Measurements from ENCODE around the gene TBC1D16.

TBC1D16 gene

DNA sequence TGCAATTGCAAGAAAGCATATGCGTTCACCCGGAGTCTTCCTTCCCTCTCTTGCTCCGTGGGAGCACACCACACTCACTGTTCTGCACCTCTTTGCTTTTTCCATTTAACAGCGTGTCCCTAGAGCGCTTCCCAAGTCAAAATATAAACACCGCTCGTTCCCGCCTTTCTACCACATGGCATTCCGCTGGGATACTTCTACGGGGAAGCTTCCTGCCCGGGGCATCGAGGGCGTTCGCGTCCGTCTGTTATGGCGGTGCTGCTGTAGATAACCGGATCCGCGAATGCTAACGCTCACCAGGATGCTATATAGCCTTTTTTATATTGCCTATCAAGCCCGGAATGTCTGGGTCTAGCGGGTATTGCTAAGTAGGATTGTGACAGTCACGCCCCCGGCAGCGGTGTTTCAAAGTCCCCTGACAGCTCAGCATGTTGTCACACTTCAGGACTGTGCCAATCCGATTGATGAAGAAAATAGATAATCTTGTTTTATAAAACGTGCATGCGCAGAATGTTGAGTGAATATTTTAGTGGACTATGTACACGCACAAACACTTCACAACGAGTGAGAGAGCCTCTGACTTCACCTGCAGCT, 31.8 kb upstream of the TBC1D16 start:
- H3K4me3 ChIP-seq (ENCODE audit: low read length) = no peak overlapping the region

DNA sequence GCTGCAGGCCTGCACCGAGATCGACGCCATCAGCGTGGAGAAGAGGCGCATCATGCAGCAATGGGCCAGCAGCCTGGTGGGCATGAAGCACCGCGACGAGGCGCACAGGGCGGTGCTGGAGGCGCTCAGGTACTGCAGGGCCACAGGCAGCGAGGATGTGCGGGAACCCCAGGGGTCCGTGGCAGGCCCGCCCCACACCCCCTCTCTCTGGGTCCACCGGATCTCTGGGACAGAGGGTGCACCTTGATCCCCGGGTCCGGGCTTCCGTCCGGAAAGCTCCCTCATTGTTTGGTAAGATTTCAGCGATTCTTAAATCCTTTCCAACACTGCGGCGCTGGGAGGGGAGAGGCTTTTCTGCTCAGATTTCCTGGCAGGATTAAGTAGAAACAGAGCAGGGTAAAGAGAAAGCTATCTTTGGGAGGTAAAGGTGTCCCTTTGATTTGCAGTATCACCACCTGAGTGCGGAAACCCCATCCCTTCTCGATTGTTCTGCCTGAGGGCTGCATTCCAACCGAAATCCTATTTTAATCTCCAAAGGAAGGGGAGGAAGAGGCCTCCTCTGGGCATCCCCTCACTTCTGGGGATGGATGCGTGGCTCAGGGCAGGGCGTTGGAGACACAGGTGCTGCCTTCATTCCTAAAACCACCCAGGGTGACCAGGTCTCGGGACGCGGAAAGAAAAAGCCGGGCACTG, 30.0 kb upstream of the TBC1D16 start:
- peaks cover 40% of the 10 kb centered on the region for H3K4me1 ChIP-seq (ENCODE audit: control insufficient read depth, insufficient read depth, low read length)
- DNase-seq (ENCODE audit: low read depth) = no peak

More for the DNA sequence above, 31.8 kb upstream of the TBC1D16 start:
- Histone ChIP-seq H3K4me1 (ENCODE audit: control insufficient read depth, insufficient read depth, low read length) (peaks cover 51% of the 10 kb centered on the region), H3K9ac (ENCODE audit: low read length) (no peak overlapping the region), H3K9me3 (ENCODE audit: control insufficient read depth, low read length) (no peaks in the 10 kb centered on the region), H3K36me3 (ENCODE audit: control insufficient read depth, insufficient read depth, low read length, severe bottlenecking) (no peaks in the 10 kb centered on the region), H3K27me3 (replicated peaks; ENCODE audit: control insufficient read depth, insufficient read depth, low read length) (no peaks in the 10 kb centered on the region)
- no peak for DNase-seq (ENCODE audit: low read depth)

DNA sequence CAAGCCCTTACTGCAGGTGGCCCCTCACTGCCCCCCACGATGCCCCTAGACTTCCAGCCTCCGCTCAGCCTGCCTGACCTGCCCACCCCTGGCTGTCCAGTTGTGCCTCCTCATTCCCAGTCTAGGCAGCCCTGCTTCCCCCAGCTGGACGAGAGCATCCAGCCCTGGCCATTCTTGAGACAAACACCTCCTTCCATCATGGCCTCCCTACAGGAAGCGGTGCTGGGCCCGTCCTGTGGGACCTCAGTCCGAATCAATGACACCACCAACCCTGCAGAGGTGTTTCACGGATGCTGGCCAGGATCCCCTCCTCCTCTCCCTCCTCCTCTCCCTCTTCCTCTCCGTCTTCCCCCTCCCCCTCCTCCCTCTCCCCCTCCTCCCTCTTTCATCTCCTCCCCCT, 29.0 kb upstream of the TBC1D16 start:
- H3K4me3 ChIP-seq (ENCODE audit: low read length) = no peak overlapping the region
- H3K27me3 ChIP-seq (replicated peaks; ENCODE audit: control insufficient read depth, insufficient read depth, low read length) = no peaks in the 10 kb centered on the region
- H3K36me3 ChIP-seq (ENCODE audit: control insufficient read depth, insufficient read depth, low read length, severe bottlenecking) = no peaks in the 10 kb centered on the region
- H3K4me1 ChIP-seq (ENCODE audit: control insufficient read depth, insufficient read depth, low read length) = peaks cover 32% of the 10 kb centered on the region
- no peaks in the 10 kb centered on the region for H3K9me3 ChIP-seq (ENCODE audit: control insufficient read depth, low read length)
- no peak for DNase-seq (ENCODE audit: low read depth)
- H3K9ac ChIP-seq (ENCODE audit: low read length) = no peak overlapping the region

More for the DNA sequence above, 30.0 kb upstream of the TBC1D16 start:
- Histone ChIP-seq H3K4me3 (ENCODE audit: low read length) (no peak overlapping the region), H3K9ac (ENCODE audit: low read length) (no peak overlapping the region), H3K9me3 (ENCODE audit: control insufficient read depth, low read length) (no peaks in the 10 kb centered on the region), H3K36me3 (ENCODE audit: control insufficient read depth, insufficient read depth, low read length, severe bottlenecking) (no peaks in the 10 kb centered on the region), H3K27me3 (replicated peaks; ENCODE audit: control insufficient read depth, insufficient read depth, low read length) (no peaks in the 10 kb centered on the region)

DNA sequence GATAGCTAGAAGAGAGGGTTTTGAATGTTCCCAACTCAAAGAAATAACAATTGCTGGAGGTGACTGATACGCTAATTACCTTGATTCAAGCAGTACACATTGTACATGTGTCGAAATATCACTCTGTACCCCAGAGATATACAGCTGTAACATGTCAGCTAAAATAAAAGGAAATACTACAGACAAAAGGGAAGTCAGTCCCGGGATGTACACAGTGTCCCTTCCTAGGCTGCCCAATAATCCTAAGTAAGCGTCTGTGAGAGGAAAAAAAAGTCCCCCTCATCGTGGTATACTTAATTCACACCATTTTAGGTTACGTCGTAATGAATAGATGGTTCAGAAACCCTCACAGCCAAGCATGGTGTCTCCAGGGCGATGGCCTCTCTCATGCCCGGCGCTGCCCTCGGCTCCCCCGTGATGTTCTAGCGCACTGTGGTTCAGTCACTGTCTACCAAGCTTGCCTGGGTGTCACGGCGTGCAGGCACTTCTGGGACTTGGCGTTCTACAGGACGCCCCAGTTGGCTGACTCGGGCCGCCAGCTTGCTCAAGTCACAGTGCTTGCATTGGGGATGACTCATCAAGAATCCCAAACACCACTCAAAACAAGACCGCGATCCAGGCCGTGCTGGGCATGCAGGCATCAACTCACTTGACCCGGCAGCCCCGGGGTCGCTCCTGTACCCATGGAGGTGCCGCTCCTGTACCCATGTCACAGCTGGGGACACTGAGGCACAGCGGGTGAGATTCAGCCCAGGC, 28.3 kb upstream of the TBC1D16 start:
- Histone ChIP-seq H3K36me3 (ENCODE audit: control insufficient read depth, insufficient read depth, low read length, severe bottlenecking) (peaks cover 1% of the 10 kb centered on the region), H3K4me1 (ENCODE audit: control insufficient read depth, insufficient read depth, low read length) (peaks cover 25% of the 10 kb centered on the region), H3K9ac (ENCODE audit: low read length) (peak overlapping the region; percentile 2), H3K27me3 (replicated peaks; ENCODE audit: control insufficient read depth, insufficient read depth, low read length) (no peaks in the 10 kb centered on the region), H3K4me3 (ENCODE audit: low read length) (no peak overlapping the region), H3K9me3 (ENCODE audit: control insufficient read depth, low read length) (no peaks in the 10 kb centered on the region)
- peak; percentile 9 for DNase-seq (ENCODE audit: low read depth)

DNA sequence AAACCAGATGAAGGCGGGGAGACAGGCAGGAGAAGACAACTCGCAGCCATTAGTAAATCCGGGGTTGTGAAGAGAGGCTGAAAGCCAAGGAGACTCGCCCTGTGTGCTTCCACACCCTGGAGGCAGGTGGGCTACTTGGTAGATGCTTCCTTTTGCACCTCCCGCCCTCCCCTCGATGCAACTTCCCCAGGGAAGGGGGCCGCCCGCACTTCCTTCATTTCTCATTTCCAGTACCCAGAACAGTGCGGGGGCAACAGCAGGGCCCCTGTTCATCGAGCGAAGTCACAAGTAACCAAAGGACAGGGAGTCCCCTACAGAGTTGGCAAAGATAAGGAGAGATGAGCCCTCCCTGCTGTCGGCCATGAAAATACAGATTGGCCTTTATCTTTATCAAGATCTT, 25.7 kb upstream of the TBC1D16 start:
- H3K36me3 ChIP-seq (ENCODE audit: control insufficient read depth, insufficient read depth, low read length, severe bottlenecking) = peaks cover 9% of the 10 kb centered on the region
- no peak overlapping the region for H3K4me3 ChIP-seq (ENCODE audit: low read length)
- no peaks in the 10 kb centered on the region for H3K27me3 ChIP-seq (replicated peaks; ENCODE audit: control insufficient read depth, insufficient read depth, low read length)
- H3K9ac ChIP-seq (ENCODE audit: low read length) = no peak overlapping the region
- H3K9me3 ChIP-seq (ENCODE audit: control insufficient read depth, low read length) = no peaks in the 10 kb centered on the region
- no peak for DNase-seq (ENCODE audit: low read depth)
- peaks cover 16% of the 10 kb centered on the region for H3K4me1 ChIP-seq (ENCODE audit: control insufficient read depth, insufficient read depth, low read length)

DNA sequence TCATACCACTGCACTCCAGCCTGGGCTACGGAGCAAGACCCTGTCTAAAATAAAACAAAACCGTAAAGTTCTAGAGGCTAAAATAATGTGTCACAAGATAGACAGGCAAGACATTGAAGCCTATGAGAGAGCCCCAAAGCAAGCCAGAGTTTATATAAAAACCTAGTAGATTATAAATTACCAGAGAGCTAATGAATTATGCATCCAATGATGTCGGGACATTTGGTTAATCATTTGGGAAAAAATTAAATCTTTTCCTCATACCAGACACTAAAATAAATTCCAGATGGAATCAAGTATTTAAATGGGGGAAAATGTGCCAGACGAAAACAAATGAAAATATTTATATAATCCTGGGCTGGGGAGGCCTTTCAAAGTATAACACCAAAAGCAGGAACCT, 25.0 kb upstream of the TBC1D16 start:
- DNase-seq (ENCODE audit: low read depth) = no peak
- H3K9ac ChIP-seq (ENCODE audit: low read length) = no peak overlapping the region
- peaks cover 16% of the 10 kb centered on the region for H3K4me1 ChIP-seq (ENCODE audit: control insufficient read depth, insufficient read depth, low read length)
- no peaks in the 10 kb centered on the region for H3K27me3 ChIP-seq (replicated peaks; ENCODE audit: control insufficient read depth, insufficient read depth, low read length)
- peaks cover 9% of the 10 kb centered on the region for H3K36me3 ChIP-seq (ENCODE audit: control insufficient read depth, insufficient read depth, low read length, severe bottlenecking)
- no peak overlapping the region for H3K4me3 ChIP-seq (ENCODE audit: low read length)
- H3K9me3 ChIP-seq (ENCODE audit: control insufficient read depth, low read length) = no peaks in the 10 kb centered on the region

DNA sequence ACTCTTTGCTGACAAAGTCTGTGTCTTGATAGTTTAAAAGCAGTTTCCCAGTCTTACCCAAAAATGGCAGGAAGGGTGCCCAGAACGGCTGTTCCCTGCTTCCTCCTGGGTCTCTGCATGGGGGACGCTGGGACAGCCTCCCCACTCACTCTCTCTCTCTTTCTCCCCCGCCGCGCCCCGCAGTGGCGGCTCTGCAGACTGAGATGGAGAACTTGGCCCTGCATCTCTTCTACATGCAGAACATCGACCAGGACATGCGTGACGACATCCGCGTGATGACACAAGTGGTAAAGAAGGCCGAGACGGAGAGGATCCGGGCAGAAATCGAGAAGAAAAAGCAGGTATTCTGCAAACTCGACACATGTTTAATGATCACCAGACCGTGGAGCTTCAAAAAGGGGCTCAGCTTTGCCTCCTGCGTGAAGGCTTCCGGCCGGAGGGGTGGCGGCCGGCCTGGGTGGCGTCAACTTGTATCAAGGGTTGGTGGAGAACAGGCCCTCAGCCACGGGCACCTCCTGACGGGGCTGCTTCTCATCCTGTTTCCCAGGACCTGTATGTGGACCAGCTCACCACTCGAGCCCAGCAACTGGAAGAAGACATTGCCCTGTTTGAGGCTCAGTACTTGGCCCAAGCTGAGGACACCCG, 22.8 kb upstream of the TBC1D16 start:
- H3K4me3 ChIP-seq (ENCODE audit: low read length) = no peak overlapping the region
- H3K36me3 ChIP-seq (ENCODE audit: control insufficient read depth, insufficient read depth, low read length, severe bottlenecking) = peaks cover 9% of the 10 kb centered on the region
- peaks cover 9% of the 10 kb centered on the region for H3K4me1 ChIP-seq (ENCODE audit: control insufficient read depth, insufficient read depth, low read length)
- no peaks in the 10 kb centered on the region for H3K27me3 ChIP-seq (replicated peaks; ENCODE audit: control insufficient read depth, insufficient read depth, low read length)
- no peak overlapping the region for H3K9ac ChIP-seq (ENCODE audit: low read length)
- DNase-seq (ENCODE audit: low read depth) = no peak
- no peaks in the 10 kb centered on the region for H3K9me3 ChIP-seq (ENCODE audit: control insufficient read depth, low read length)

DNA sequence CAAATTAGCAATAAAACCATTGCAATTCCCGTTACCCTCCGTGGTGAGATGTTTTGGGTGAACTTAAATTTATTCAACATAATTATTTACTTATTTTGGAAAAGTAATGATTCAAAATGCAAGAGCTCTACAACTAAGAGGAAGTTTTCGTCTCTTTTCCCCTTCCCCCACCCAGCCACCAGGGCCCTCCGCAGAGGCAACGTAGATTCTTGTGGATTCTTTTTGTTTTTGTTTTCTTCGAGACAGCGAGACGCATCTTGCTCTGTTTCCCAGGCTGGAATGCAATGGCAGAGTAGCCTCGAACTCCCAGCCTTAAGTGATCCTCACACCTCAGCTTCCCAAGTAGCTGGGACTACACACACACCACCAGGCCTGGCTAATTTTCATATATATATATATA, 19.9 kb upstream of the TBC1D16 start:
- peaks cover 18% of the 10 kb centered on the region for H3K36me3 ChIP-seq (ENCODE audit: control insufficient read depth, insufficient read depth, low read length, severe bottlenecking)

DNA sequence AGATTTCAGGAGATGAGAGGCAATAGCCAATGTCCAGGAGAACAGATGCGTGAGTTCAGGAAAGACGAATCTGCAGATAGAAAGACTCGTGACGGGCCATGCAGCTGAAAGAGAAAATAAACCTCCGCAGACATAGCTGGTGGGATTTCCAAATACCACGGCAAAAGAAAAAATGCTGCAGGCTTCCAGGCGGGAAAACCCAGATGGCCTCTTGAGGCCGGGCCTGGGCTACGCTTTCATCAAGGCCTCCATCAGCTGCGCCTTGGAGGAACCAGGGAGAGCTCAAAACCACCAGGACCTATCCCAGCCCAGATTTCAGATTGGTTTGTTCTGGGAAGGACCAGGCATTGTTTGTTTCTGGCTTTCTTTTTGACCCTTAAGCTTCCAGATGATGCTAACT, 17.4 kb upstream of the TBC1D16 start:
- H3K4me1 ChIP-seq (ENCODE audit: control insufficient read depth, insufficient read depth, low read length) = peaks cover 6% of the 10 kb centered on the region
- peak overlapping the region; percentile 62 for H3K9ac ChIP-seq (ENCODE audit: low read length)
- H3K36me3 ChIP-seq (ENCODE audit: control insufficient read depth, insufficient read depth, low read length, severe bottlenecking) = peaks cover 21% of the 10 kb centered on the region
- no peaks in the 10 kb centered on the region for H3K27me3 ChIP-seq (replicated peaks; ENCODE audit: control insufficient read depth, insufficient read depth, low read length)
- peak overlapping the region; percentile 47 for H3K4me3 ChIP-seq (ENCODE audit: low read length)
- no peaks in the 10 kb centered on the region for H3K9me3 ChIP-seq (ENCODE audit: control insufficient read depth, low read length)
- DNase-seq (ENCODE audit: low read depth) = no peak

More for the DNA sequence above, 19.9 kb upstream of the TBC1D16 start:
- Histone ChIP-seq H3K27me3 (replicated peaks; ENCODE audit: control insufficient read depth, insufficient read depth, low read length) (no peaks in the 10 kb centered on the region), H3K9ac (ENCODE audit: low read length) (no peak overlapping the region), H3K4me1 (ENCODE audit: control insufficient read depth, insufficient read depth, low read length) (peaks cover 6% of the 10 kb centered on the region), H3K9me3 (ENCODE audit: control insufficient read depth, low read length) (no peaks in the 10 kb centered on the region), H3K4me3 (ENCODE audit: low read length) (no peak overlapping the region)
- no peak for DNase-seq (ENCODE audit: low read depth)

DNA sequence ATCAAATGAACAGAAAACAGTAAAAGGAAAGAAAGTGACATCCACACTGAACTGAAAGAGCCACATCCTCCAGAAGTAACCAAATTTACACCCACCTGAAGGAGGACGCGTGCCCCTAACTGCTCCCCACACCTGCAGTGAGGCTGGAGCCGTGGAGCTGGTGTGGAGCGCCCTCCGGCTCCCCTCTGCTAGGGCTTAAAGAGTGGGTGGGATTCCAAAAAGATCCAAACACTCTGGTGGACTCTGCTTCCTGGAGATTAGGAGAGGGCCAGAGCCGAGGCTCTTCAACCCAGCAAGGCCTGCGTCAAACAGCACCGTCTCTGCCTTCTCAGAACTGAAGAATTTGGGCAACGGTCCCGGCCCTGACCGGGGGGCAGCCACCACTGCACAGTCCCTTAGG, 16.0 kb upstream of the TBC1D16 start:
- Histone ChIP-seq H3K36me3 (ENCODE audit: control insufficient read depth, insufficient read depth, low read length, severe bottlenecking) (peaks cover 29% of the 10 kb centered on the region), H3K4me3 (ENCODE audit: low read length) (no peak overlapping the region), H3K9ac (ENCODE audit: low read length) (no peak overlapping the region), H3K27me3 (replicated peaks; ENCODE audit: control insufficient read depth, insufficient read depth, low read length) (no peaks in the 10 kb centered on the region), H3K9me3 (ENCODE audit: control insufficient read depth, low read length) (no peaks in the 10 kb centered on the region), H3K4me1 (ENCODE audit: control insufficient read depth, insufficient read depth, low read length) (peaks cover 6% of the 10 kb centered on the region)
- no peak for DNase-seq (ENCODE audit: low read depth)

DNA sequence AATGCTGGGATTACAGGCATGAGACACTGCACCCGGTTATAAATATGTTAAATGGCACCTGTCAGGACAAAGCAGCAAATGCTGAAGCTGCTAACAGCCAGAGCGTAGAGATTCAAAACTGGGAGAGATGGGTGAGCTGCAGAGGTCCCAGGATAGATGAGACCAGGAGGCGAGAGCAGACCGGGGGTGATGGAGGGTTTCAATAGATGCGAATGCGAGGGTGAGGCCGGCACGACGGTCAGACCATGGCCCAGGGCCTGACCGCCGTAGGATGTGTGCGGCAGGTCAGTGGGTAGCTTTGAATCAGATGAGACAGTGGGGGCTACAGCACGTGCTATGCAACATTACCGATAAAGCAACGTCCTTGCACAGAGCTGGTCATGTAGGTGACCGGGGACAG, 15.0 kb upstream of the TBC1D16 start:
- H3K4me3 ChIP-seq (ENCODE audit: low read length) = no peak overlapping the region
- peaks cover 7% of the 10 kb centered on the region for H3K4me1 ChIP-seq (ENCODE audit: control insufficient read depth, insufficient read depth, low read length)
- H3K9me3 ChIP-seq (ENCODE audit: control insufficient read depth, low read length) = no peaks in the 10 kb centered on the region
- H3K36me3 ChIP-seq (ENCODE audit: control insufficient read depth, insufficient read depth, low read length, severe bottlenecking) = peaks cover 29% of the 10 kb centered on the region
- H3K27me3 ChIP-seq (replicated peaks; ENCODE audit: control insufficient read depth, insufficient read depth, low read length) = no peaks in the 10 kb centered on the region
- no peak for DNase-seq (ENCODE audit: low read depth)
- no peak overlapping the region for H3K9ac ChIP-seq (ENCODE audit: low read length)
